SIG-M5 treated with dmso at 0.1 percent for 504 hours (cell line): ENCODE data around the gene SOHLH2.

Experiments
- DNase-seq: peaks from one replicate; lab custom pipeline; 2025; ENCODE audit not compliant: unreplicated experiment; lab: John Stamatoyannopoulos, UW

SOHLH2 gene

DNA sequence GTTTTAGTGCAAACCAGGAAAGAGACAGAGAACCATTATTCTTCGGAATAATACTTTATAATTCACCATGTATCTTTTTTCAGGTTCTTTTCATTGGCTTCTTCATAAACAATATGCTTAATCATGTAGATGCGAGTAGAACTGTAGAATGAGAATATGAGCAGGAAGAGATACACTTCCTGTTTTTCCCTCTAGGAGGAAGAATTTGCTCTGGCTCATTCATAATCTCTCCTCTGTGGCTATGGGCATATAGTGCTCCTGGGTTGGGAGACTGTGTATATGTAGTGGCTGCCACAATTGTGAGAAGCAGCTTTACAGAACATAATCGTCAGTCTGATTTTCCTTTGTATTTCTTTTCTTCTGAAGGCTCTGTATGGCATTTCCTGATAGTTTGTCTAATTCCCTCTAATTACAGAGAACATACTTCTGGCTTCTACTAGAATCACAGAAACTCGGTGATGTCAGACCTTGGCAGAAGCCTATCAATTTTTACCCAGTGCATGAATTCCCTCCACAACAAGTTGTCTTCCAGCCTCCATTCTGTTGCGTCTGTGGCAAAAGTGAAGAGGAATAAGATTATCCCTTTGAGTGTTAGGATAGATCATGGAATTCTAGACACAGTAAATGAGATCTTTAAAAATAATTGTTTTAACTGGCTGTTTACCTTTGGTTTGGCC is 80.3 kb downstream of the SOHLH2 start:
- DNase-seq, result peak; percentile 4

DNA sequence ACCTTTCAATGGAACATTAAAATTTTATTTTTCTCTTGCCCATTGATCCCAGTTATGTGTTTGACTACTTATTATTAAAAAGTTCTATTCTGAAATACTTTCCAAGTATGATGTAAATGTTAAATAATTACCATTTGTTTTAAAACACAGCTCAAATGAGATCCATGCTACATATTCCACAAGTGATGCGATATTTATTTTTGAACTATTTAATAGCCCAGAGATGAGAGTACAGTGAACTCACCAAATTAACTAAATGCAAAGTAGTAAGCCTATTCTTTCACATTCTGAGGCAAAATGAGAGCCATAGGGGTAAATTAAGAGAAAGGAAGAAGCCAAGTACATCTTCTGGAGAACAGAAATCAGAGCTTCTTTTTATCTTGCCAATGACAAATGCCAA is 82.0 kb downstream of the SOHLH2 start:
- no peak for DNase-seq

DNA sequence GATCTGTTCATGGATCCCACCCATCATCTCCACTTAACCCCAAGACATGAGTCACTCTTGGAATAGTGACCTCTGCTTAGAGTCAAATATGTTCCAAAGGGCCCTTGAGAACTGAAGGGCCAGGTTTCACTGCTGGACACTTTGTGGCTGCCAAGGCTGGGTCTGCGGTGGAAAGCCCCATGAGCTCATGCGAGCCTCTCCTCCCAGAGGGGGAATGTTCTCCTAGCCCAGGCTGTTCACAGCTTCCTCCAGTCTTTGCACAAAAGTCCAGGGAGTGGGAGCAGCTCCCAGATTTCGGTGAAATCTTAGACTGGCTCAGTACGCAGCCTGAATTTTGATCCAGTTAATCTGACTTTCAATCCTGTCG is 82.4 kb downstream of the SOHLH2 start:
- no peak for DNase-seq

DNA sequence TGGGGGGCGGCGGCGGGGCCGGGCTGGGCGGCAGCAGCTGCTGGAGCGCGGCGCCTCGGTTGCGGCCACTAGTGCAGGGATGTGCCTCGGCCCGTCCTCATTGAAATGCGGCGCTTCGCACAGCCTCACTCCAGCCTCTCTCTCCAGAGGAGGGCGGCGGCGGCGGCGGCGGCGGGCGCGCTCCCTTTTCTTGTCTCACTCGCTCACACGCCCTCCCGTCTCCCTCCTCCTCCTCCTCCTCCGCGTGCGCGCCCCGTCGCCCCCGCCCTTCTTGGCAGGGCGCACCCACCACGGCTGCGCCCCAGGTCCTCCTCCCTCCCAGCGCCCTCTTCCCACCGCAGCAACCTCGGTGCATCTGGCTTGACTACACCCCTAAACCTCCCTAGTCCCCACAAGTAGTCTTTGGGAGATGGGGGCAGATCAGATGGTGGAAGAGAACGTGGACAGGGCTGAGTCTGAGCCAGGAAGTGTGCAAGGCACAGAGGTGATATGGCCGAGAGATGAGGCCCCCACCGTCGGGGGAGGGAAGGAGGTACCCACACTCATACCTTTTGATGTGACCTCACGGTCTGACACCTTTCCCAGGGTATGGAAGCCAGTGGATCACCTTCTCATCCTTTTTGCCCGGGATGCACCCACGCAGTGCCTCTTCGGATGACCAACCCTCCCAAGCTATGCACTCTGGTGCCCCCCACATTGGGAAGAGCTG is 83.0 kb downstream of the SOHLH2 start, which contains the start of gene DCLK1:
DCLK1 (minus strand) TSS at position 161 of the 709 bp plus-strand sequence.
- DNase-seq, result no peak

DNA sequence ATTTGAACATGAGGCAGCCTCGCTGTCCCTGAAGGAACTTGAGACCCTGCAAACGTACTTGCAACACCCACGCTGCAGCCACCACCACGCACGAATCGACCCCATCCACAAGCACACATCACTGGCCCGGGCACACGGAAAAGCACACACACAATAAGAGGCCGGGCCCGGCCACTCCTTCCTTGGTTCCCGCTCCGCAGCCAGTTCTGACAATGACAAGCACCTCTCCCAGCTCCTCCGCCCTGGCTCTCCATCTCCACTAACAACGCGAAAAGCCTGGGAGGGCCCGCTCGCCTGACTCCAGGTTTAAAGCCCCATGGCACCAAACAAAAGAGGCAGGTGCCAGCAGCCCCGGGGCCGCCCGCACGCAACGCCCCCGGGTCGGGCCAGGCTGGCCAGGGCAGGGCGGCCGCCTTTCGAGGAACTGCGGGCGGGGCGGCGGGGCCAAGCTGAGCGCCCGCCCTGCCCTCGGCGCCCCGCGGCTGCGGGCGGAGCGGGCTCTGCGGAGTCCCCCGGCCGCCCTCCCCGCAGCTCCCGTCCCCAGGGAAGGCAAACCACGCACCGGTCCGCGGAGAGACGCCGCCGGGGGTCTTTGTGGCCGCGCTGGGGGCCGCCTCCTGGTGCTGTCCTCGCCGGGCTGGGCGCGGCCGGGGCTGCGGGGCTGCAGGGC is 83.7 kb downstream of the SOHLH2 start:
- DNase-seq, result no peak

DNA sequence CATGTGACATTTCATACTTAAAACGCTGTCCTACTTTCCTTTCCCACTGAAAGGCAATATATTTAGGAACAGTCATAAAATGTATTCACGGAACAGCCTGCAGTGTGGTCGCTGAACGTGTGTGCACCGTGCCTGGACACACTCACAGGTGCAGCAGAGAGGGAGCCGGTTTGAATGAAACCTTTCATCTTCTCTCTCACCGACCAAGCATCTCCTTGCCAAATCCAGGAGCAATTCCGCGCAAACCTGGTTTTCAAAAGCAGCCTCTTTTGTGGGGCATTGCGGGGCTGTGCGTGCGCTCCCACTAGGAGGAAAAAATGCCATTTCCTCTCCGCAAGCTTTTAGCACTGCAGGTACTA is 84.2 kb downstream of the SOHLH2 start:
- no peak for DNase-seq

DNA sequence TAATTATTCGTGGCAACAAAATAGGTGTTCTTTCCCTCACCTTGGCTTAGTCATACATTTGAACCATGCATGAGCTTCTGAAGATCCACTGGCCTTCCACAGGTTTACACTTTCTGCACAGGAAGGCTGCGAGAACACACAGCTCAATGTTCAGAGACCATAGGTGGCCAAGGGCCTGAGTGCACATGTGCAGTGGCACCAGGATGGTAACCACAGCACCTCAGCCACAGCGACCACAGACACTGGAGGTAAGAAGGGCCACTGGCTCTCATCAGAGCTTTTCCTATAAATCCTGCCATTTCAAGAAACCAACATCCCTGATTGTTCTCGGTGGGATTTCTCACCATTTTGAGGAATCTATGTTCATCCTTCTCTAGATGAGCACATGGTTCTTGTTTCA is 84.8 kb downstream of the SOHLH2 start:
- no peak for DNase-seq

DNA sequence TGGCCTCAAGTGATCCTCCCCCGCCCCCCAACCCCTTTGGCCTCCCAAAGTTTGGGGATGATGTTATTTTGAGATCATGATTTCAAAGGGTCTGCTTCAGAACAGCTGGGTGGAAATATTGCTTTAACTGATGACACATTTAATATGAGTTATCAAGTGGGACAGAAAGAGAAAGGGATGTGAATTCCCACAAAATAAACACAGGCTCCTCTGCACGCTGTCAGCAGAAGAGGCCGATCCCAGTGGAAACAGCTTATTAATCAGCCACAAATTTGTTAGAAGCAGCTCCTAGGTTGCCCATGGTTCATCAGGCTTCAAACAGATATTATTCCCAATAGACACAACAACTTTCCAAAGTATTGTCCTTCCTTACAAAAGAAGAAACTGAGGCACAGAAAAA is 87.9 kb downstream of the SOHLH2 start:
- no peak for DNase-seq

DNA sequence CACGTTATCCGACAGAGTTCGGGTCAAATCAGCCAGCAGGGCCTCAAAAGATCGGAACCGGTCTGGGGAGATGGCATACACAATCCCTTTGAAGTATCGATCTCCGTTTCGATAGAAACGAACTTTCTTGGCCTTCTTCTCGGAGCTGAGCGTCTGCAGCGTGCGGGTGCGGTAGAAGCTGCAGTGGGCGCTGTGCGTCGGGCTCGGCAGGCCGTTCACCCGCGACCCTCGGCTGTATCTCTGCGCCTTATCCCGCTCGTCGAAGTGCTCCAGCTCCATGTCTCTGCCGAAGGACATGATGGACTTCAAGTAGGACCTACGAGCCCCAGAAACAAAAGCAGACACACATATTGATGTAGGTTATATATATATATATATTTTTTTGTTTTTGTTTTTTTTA is 88.5 kb downstream of the SOHLH2 start:
- no peak for DNase-seq

DNA sequence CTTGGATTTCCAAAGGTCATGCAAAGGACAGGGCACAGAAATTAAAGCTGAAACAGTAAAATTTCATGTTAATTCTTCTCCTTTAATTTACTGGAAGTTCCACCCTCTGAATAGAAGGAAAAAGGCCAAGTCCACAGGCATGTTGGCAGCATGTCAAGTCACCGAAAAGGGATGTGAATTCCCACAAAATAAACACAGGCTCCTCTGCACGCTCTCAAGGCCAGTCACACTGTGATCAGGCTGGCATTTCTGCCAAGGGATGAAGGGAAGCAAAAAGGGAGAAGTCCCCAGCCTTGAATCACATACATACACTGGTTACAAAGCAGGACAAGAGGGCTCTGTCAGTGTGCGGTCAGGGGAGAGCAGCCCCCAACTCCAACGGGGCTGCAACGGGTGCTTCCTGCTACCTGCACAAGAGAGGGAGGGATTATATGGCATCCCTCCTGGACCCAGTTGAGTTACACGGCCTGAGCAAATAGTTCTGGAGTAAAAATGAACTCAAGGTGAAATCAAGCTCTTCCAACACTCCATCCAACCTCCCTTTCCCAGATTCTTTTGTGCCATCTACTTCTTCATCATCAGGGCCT is 90.0 kb downstream of the SOHLH2 start:
- DNase-seq, result no peak
